HepG2 (cell line): ENCODE data around the gene TGM1. TPM values are rescaled to one million over a fixed set of nuclear protein-coding genes. Genes with fewer than 3 reads are reported as not detected.

Experiments
- E2F1 ChIP-seq: sonication (generic); formaldehyde crosslinking; IDR thresholded peaks from 2 replicates; pipeline ENCODE4 v1.5.0; 2020; ENCODE audit warnings: missing genetic modification reagents
- ELF4 ChIP-seq: sonication (generic); formaldehyde crosslinking; IDR thresholded peaks from 2 replicates; pipeline ENCODE4 v1.5.0; 2020; ENCODE audit warnings: missing genetic modification reagents, mild to moderate bottlenecking, moderate library complexity, borderline replicate concordance
- HNF4A ChIP-seq: sonication (generic); formaldehyde crosslinking; IDR thresholded peaks from 2 replicates; pipeline ENCODE4 v1.4.0; 2020; ENCODE audit warnings: missing genetic modification reagents
- IKZF4 ChIP-seq: sonication (generic); formaldehyde crosslinking; IDR thresholded peaks from 2 replicates; pipeline ENCODE4 v1.5.1; 2020; ENCODE audit warnings: borderline replicate concordance, mild to moderate bottlenecking, low read depth, missing genetic modification reagents; ENCODE audit errors: not compliant biosample characterization
- IRF2 ChIP-seq: IDR thresholded peaks from 2 replicates; pipeline ENCODE4 v1.6.1; 2018; ENCODE audit warnings: missing genetic modification reagents, missing compliant biosample characterization
- KLF9 ChIP-seq: IDR thresholded peaks from 2 replicates; pipeline ENCODE4 v1.6.1; 2016; ENCODE audit warnings: low read depth
- KMT2A ChIP-seq: sonication (generic); formaldehyde crosslinking; IDR thresholded peaks from 2 replicates; pipeline ENCODE4 v1.4.0; 2020; ENCODE audit warnings: missing genetic modification reagents
- MAF1 ChIP-seq: sonication (generic); formaldehyde crosslinking; IDR thresholded peaks from 2 replicates; pipeline ENCODE4 v1.5.0; 2020; ENCODE audit warnings: missing genetic modification reagents, borderline replicate concordance
- MAFK ChIP-seq, 2 experiments: IDR thresholded peaks in 1 of 2; conservative IDR thresholded peaks in 1 of 2; 2 replicates each; pipeline ENCODE4 v1.6.1; 2011; ENCODE audit warnings: improper control_type of control experiment in 2 of 2, low read length in 2 of 2
- NR0B2 ChIP-seq: sonication (generic); formaldehyde crosslinking; IDR thresholded peaks from 2 replicates; pipeline ENCODE4 v1.4.0; 2020; ENCODE audit warnings: mild to moderate bottlenecking, missing genetic modification reagents
- SMARCE1 ChIP-seq: fragments of 450-650 bp; IDR thresholded peaks from 2 replicates; pipeline ENCODE4 v1.6.1; 2017; ENCODE audit warnings: borderline replicate concordance
- THRA ChIP-seq: sonication (generic); formaldehyde crosslinking; IDR thresholded peaks from 2 replicates; pipeline ENCODE4 v1.4.0; 2020; ENCODE audit warnings: missing genetic modification reagents, borderline replicate concordance
- ZFP90 ChIP-seq: sonication (generic); formaldehyde crosslinking; IDR thresholded peaks from 2 replicates; pipeline ENCODE4 v1.8.0; 2022; ENCODE audit warnings: missing genetic modification reagents, mild to moderate bottlenecking, inconsistent platforms, borderline replicate concordance
- ZFY ChIP-seq: sonication (generic); formaldehyde crosslinking; IDR thresholded peaks from 2 replicates; pipeline ENCODE4 v1.4.0; 2020; ENCODE audit warnings: missing genetic modification reagents
- ZKSCAN1 ChIP-seq: fragments of 150-350 bp; IDR thresholded peaks from 2 replicates; pipeline ENCODE4 v1.6.1; 2014; ENCODE audit warnings: low read length
- ZNF251 ChIP-seq: sonication (generic); formaldehyde crosslinking; IDR thresholded peaks from 2 replicates; pipeline ENCODE4 v1.9.0; 2021; ENCODE audit warnings: mild to moderate bottlenecking, missing genetic modification reagents
- ZNF3 ChIP-seq: IDR thresholded peaks from 2 replicates; pipeline ENCODE4 v1.7.0; 2017; ENCODE audit warnings: inconsistent platforms
- ZNF367 ChIP-seq: sonication (generic); formaldehyde crosslinking; IDR thresholded peaks from 2 replicates; pipeline ENCODE4 v1.4.0; 2020; ENCODE audit warnings: missing genetic modification reagents, borderline replicate concordance
- ZNF414 ChIP-seq: sonication (generic); formaldehyde crosslinking; IDR thresholded peaks from 2 replicates; pipeline ENCODE4 v1.5.0; 2020; ENCODE audit warnings: missing genetic modification reagents
- ZNF547 ChIP-seq: sonication (generic); formaldehyde crosslinking; IDR thresholded peaks from 2 replicates; pipeline ENCODE4 v1.5.1; 2020; ENCODE audit warnings: mild to moderate bottlenecking, missing genetic modification reagents
- ZNF556 ChIP-seq: sonication (generic); formaldehyde crosslinking; IDR thresholded peaks from 2 replicates; pipeline ENCODE4 v1.4.0; 2020; ENCODE audit warnings: mild to moderate bottlenecking, missing genetic modification reagents, borderline replicate concordance
- ZNF570 ChIP-seq: sonication (generic); formaldehyde crosslinking; IDR thresholded peaks from 2 replicates; pipeline ENCODE4 v1.4.0; 2020; ENCODE audit warnings: mild to moderate bottlenecking, missing genetic modification reagents, borderline replicate concordance
- ZNF740 ChIP-seq: sonication (generic); formaldehyde crosslinking; IDR thresholded peaks from 2 replicates; pipeline ENCODE4 v1.4.0; 2020; ENCODE audit warnings: missing genetic modification reagents
- ZNF775 ChIP-seq: sonication (generic); formaldehyde crosslinking; IDR thresholded peaks from 2 replicates; pipeline ENCODE4 v1.4.0; 2020; ENCODE audit warnings: missing genetic modification reagents, mild to moderate bottlenecking, moderate library complexity, borderline replicate concordance
- ZNF781 ChIP-seq: sonication (generic); formaldehyde crosslinking; IDR thresholded peaks from 2 replicates; pipeline ENCODE4 v1.5.1; 2020; ENCODE audit warnings: borderline replicate concordance, mild to moderate bottlenecking, missing genetic modification reagents; ENCODE audit errors: not compliant biosample characterization
- ZNF788 ChIP-seq: sonication (generic); formaldehyde crosslinking; IDR thresholded peaks from 2 replicates; pipeline ENCODE4 v1.5.0; 2020; ENCODE audit warnings: mild to moderate bottlenecking, missing genetic modification reagents, borderline replicate concordance
- polyA plus RNA-seq, 8 experiments: library from polyadenylated mRNA; depleted of rRNA in 3 of 8; stranded (reverse) in 7 of 8; unstranded in 1 of 8; fragments of >200 nt; fragmentation: Illumina TruSeq in 4 of 8; extraction: Trizol in 4 of 8; gene quantifications; 2 replicates each; pipeline versions ENCODE4 v1.2.1 to v1.2.3, GENCODE V29; 2011 to 2016; ENCODE audit warnings: low read depth in 4 of 8, missing spikeins in 1 of 8, mixed read lengths in 1 of 8; ENCODE audit not compliant: insufficient read depth in 1 of 8
- total RNA-seq, 5 experiments: library from RNA; depleted of rRNA; stranded (reverse); fragments of >200 nt; fragmentation: Illumina TruSeq; extraction: Trizol; gene quantifications; 2 replicates each; pipeline ENCODE4 v1.2.3, GENCODE V29; 2016; ENCODE audit warnings: low read depth in 1 of 5

Gene TGM1
- total and polyA plus RNA-seq, 2 of the 13 experiments (the other 11 are each of a cell fraction or from before 2014, with no cell fraction given) = 3.2 to 10.6 TPM

- TF ChIP-seq ZFP90 (CRISPR knock-in tag) (peak; percentile 18; the same call in 1 of the 2 replicates), KMT2A (CRISPR knock-in tag) (peak; percentile 75; the same call in 1 of the 2 replicates), ELF4 (CRISPR knock-in tag) (no peak), ZFY (no peak), ZKSCAN1 (peak; percentile 9; the same call in 1 of the 2 replicates), KLF9 (CRISPR knock-in tag) (0 out of 2 replicates have a peak, but pooled peaks have one; percentile 24), ZNF547 (CRISPR knock-in tag) (no peak; the same call in 1 of the 2 replicates), ZNF788 (CRISPR knock-in tag) (no peak), E2F1 (no peak), SMARCE1 (no peak), ZNF3 (CRISPR knock-in tag) (peak; percentile 16; the same call in 1 of the 2 replicates), ZNF740 (CRISPR knock-in tag) (no peak), ZNF570 (CRISPR knock-in tag) (peak; percentile 32; the same call in 1 of the 2 replicates), ZNF781 (CRISPR knock-in tag) (peak; percentile 57), NR0B2 (CRISPR knock-in tag) (no peak), MAFK (conservative IDR thresholded peaks at IDR 0.05 in 1 of 2, IDR thresholded peaks at IDR 0.05 in 1 of 2; ENCODE audit: low read length in 2 of 2) (peak; percentile 42 to 62; a peak in 3 of 4 replicates), ZNF775 (CRISPR knock-in tag) (0 out of 2 replicates have a peak, but pooled peaks have one; percentile 45), ZNF367 (no peak), ZNF556 (no peak), IRF2 (CRISPR knock-in tag) (no peak; the same call in 1 of the 2 replicates), ZNF414 (CRISPR knock-in tag) (no peak), HNF4A (CRISPR knock-in tag) (no peak), ZNF251 (CRISPR knock-in tag) (0 out of 2 replicates have a peak, but pooled peaks have one; percentile 60), THRA (CRISPR knock-in tag) (peak; percentile 21; the same call in 1 of the 2 replicates), IKZF4 (peak; percentile 11), MAF1 (CRISPR knock-in tag) (no peak)
Measured at GRCh38 chr14:24231263-24232120, 31.5 kb downstream of the TGM1 start (continued).
